Stimulated activated naive CD8-positive, alpha-beta T cell treated with anti-CD3 and anti-CD28 coated beads, Interleukin-15, Interleukin-2, amounts not matched to agents 100 ng/mL and 50 ng/mL, for 24 hours (primary cell): ENCODE measurements around the gene TRIM40.
"Not testable (repeated sequence)": the region's sequence is repeated elsewhere in the genome, so short reads cannot be mapped to it uniquely, and the experiment has no call there.

Source experiments
- H3K27ac Mint-ChIP-seq: one replicate; pipeline ENCODE4 v1.8.0; 2021; ENCODE audit warnings: mild to moderate bottlenecking, mixed read lengths
- H3K27me3 Mint-ChIP-seq: one replicate; pipeline ENCODE4 v1.8.0; 2021; ENCODE audit warnings: mixed read lengths
- H3K36me3 Mint-ChIP-seq: one replicate; pipeline ENCODE4 v1.8.0; 2021; ENCODE audit warnings: low read depth, mixed read lengths
- H3K4me1 Mint-ChIP-seq: one replicate; pipeline ENCODE4 v1.8.0; 2021; ENCODE audit warnings: low read depth, mixed read lengths
- H3K4me3 Mint-ChIP-seq: one replicate; pipeline ENCODE4 v1.8.0; 2021; ENCODE audit warnings: mild to moderate bottlenecking, mixed read lengths
- H3K9me3 Mint-ChIP-seq: one replicate; pipeline ENCODE4 v1.8.0; 2021; ENCODE audit warnings: mixed read lengths

TRIM40 gene

DNA sequence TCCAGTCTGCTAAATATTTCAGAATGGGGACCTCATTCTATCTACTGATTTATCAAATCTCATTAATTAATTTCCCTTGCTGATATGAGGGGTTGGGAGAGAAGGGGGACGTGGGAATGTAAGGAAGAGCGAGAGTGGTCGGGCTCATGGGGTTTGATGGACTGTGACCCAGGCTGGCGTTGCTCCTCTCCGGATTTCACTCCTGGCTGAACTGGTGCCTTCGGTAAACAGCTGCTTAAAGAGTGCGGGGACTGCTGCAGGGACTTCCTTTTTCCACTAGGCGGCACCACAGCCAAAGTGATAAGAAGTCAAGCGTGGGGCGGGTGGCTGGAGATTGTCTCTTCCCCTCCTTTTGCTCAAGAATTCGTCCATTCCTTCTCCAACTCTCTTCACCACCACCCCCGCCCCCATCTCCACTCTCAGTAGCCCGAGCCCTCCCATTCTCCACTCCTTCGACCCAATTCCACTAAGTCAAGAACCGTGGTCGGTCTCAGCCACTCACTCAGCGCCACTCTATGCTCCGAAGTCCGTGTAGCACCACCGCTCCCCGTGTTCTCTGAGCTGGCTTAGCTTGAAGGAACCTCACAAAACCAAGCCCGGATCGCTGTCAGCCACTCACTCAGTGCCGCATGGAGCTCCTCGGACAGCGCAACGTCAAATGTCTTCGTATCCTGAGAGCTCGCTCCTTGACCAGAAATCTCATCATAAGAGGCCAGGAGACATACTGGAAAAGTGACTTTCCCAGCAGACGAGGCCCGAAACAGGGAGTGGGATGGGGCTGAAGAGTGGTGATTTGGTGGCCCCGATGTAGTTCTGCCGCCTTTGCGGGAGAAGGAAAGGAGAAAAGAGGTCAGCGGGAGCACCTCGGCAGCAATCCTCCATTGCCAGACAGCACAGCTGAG is 32.7 kb upstream of the TRIM40 start:
- Mint-ChIP-seq H3K36me3 (no peaks in the 10 kb centered on the region), H3K4me1 (peaks cover 47% of the 10 kb centered on the region), H3K4me3 (peak overlapping the region; percentile 80), H3K27me3 (peaks cover 60% of the 10 kb centered on the region), H3K9me3 (no peaks in the 10 kb centered on the region), H3K27ac (peak overlapping the region; percentile 61)

GRCh38 chr6:30103872-30104179 is 32.1 kb upstream of the TRIM40 start:
- no peaks in the 10 kb centered on the region for H3K9me3 Mint-ChIP-seq
- no peaks in the 10 kb centered on the region for H3K36me3 Mint-ChIP-seq
- peak overlapping the region; percentile 80 for H3K4me3 Mint-ChIP-seq
- H3K4me1 Mint-ChIP-seq, result peaks cover 44% of the 10 kb centered on the region
- peaks cover 60% of the 10 kb centered on the region for H3K27me3 Mint-ChIP-seq
- no peak overlapping the region for H3K27ac Mint-ChIP-seq

GRCh38 chr6:30104661-30105060 is 31.3 kb upstream of the TRIM40 start:
- Mint-ChIP-seq H3K27me3 (peaks cover 55% of the 10 kb centered on the region), H3K4me1 (peaks cover 39% of the 10 kb centered on the region), H3K36me3 (no peaks in the 10 kb centered on the region)

GRCh38 chr6:30111266-30111856 is 24.6 kb upstream of the TRIM40 start:
- Mint-ChIP-seq H3K4me3 (no peak overlapping the region), H3K4me1 (peaks cover 13% of the 10 kb centered on the region), H3K36me3 (no peaks in the 10 kb centered on the region), H3K9me3 (no peaks in the 10 kb centered on the region), H3K27ac (no peak overlapping the region), H3K27me3 (peaks cover 62% of the 10 kb centered on the region)

More at GRCh38 chr6:30104661-30105060, 31.3 kb upstream of the TRIM40 start:
- no peak overlapping the region for H3K27ac Mint-ChIP-seq
- H3K9me3 Mint-ChIP-seq, result no peaks in the 10 kb centered on the region
- no peak overlapping the region for H3K4me3 Mint-ChIP-seq

DNA sequence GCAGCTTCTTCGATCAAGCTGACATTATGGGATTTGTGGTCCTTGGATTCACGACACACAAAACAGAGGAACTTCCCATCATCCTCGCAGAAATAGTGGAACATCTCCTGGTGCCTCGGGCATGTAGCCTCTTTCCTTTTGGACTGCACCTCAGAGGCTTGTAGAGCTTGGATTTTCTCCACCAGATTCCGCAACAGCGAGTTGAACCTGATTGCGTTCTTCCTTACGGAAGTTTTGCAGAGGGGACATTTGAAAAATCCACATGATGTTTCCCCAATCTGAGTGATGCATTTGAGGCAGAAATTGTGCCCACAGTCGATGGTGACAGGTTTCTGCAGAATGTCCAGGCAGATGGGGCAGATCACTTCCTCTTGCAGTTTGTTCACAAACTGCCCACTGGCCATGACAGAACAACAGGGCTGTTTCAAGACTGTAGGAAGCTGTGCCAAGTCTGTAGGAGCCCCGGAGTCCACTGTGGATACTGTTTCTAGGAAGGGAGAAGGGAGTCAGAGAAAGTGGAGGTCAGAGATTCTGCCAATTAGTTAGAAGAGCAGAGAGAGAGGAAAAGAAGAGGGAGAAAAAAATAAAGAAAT is 23.4 kb upstream of the TRIM40 start:
- Mint-ChIP-seq H3K4me3 (no peak overlapping the region), H3K36me3 (no peaks in the 10 kb centered on the region), H3K27ac (no peak overlapping the region), H3K9me3 (no peaks in the 10 kb centered on the region), H3K4me1 (peaks cover 13% of the 10 kb centered on the region), H3K27me3 (peaks cover 63% of the 10 kb centered on the region)

DNA sequence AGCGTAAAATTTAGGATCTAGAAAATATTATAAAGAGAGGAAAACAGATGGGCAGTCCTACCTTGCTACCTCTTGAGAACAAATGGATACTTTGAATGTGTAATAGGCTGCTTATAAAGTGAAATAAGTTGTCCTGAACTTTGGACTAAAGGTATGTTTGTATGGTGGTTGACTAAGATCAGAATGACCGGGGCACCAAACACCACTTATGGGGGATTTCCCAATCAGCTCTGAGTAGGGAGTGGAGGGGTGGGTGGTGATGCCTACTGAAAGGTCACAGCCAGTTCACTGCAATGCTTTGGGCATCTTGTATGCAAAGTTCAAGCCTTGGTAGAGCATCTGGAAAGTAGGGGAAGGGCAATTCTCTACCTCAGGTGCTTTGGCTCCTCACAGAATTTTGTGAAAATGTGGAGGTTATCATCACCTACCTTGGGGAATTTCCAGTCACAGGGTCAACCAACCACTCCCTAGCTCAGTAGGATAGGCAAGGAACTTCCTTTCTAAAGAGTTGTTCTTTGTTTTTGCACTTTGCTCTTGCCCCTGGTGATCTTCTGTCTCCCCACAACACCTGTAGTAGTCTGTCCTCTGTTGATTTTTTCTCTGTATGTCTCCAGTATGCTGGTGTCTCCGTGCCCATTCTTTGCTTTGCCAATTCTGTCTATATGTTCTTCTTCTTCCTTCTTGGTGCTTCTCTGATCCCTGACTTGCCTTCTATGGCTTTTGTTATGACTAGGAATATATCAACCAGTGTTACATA is 22.8 kb upstream of the TRIM40 start, which contains the start of gene TRIM31:
TRIM31 (minus strand) TSS at position 88 of the 757 bp plus-strand sequence. CDS start 285 bp downstream, outside the sequence.
- no peaks in the 10 kb centered on the region for H3K9me3 Mint-ChIP-seq
- H3K27ac Mint-ChIP-seq, result no peak within 1 kb of the TSS
- H3K4me1 Mint-ChIP-seq, result peaks cover 13% of the 10 kb centered on the region
- peaks cover 59% of the 10 kb centered on the region for H3K27me3 Mint-ChIP-seq
- no peaks in the 10 kb centered on the region for H3K36me3 Mint-ChIP-seq
- no peak within 1 kb of the TSS for H3K4me3 Mint-ChIP-seq

- Mint-ChIP-seq H3K36me3 (no peaks in the 10 kb centered on the region), H3K27me3 (peaks cover 52% of the 10 kb centered on the region), H3K4me1 (peaks cover 13% of the 10 kb centered on the region), H3K4me3 (no peak overlapping the region), H3K9me3 (no peaks in the 10 kb centered on the region), H3K27ac (no peak overlapping the region)
These were observed 22.1 kb upstream of the TRIM40 start for GRCh38 chr6:30113841-30114240.

DNA sequence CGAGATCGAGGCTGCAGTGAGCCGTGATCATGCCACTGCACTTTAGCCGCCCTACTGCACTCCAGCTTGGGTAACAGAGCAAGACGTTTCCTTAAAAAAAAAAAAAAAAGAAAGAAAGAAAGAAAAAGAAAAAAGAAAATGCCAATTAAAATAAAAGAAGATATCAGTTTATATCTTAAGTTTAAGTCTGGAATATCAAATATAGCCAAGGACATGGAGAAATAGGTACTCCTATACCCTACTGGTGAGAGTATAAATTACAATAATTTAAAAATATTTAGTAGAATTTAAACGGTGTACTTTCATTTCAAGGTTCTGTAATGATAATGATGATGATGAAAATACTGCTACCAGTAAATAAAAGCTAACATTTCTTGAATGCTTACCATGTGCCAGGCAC is 19.2 kb upstream of the TRIM40 start:
- Mint-ChIP-seq H3K4me3 (no peak overlapping the region), H3K27me3 (peaks cover 37% of the 10 kb centered on the region), H3K4me1 (peaks cover 13% of the 10 kb centered on the region), H3K27ac (no peak overlapping the region), H3K36me3 (no peaks in the 10 kb centered on the region), H3K9me3 (no peaks in the 10 kb centered on the region)

DNA sequence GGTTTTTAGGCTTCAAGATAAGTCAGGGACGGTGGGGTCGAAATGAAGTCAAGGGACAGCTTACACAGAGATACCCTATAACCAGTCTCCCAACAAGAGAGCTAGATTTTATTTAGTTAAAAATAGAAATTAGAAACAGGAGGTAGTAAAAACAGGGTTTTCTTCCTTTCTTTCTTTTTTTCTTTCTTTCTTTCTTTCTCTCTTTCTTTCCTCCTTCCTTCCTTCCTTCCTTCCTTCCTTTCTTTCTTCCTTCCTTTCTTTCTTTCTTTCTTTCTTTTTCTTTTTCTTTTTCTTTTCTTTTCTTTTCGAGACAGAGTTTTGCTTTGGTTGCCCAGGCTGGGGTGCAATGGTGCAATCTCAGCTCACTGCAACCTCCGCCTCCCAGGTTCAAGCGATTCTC is 17.2 kb upstream of the TRIM40 start:
- H3K27me3 Mint-ChIP-seq, result peaks cover 30% of the 10 kb centered on the region
- H3K9me3 Mint-ChIP-seq, H3K4me1 Mint-ChIP-seq, H3K36me3 Mint-ChIP-seq, H3K4me3 Mint-ChIP-seq, H3K27ac Mint-ChIP-seq: not testable (repeated sequence)

GRCh38 chr6:30121446-30122366 is 14.2 kb upstream of the TRIM40 start:
- H3K4me3 Mint-ChIP-seq, result no peak overlapping the region
- H3K27ac Mint-ChIP-seq, result no peak overlapping the region
- no peaks in the 10 kb centered on the region for H3K36me3 Mint-ChIP-seq
- H3K27me3 Mint-ChIP-seq, result peaks cover 38% of the 10 kb centered on the region
- H3K4me1 Mint-ChIP-seq, result no peaks in the 10 kb centered on the region
- no peaks in the 10 kb centered on the region for H3K9me3 Mint-ChIP-seq

GRCh38 chr6:30122515-30122914 is 13.4 kb upstream of the TRIM40 start:
- peaks cover 44% of the 10 kb centered on the region for H3K27me3 Mint-ChIP-seq
- H3K36me3 Mint-ChIP-seq, result no peaks in the 10 kb centered on the region
- no peaks in the 10 kb centered on the region for H3K9me3 Mint-ChIP-seq
- H3K4me3 Mint-ChIP-seq, result no peak overlapping the region
- no peaks in the 10 kb centered on the region for H3K4me1 Mint-ChIP-seq
- no peak overlapping the region for H3K27ac Mint-ChIP-seq

DNA sequence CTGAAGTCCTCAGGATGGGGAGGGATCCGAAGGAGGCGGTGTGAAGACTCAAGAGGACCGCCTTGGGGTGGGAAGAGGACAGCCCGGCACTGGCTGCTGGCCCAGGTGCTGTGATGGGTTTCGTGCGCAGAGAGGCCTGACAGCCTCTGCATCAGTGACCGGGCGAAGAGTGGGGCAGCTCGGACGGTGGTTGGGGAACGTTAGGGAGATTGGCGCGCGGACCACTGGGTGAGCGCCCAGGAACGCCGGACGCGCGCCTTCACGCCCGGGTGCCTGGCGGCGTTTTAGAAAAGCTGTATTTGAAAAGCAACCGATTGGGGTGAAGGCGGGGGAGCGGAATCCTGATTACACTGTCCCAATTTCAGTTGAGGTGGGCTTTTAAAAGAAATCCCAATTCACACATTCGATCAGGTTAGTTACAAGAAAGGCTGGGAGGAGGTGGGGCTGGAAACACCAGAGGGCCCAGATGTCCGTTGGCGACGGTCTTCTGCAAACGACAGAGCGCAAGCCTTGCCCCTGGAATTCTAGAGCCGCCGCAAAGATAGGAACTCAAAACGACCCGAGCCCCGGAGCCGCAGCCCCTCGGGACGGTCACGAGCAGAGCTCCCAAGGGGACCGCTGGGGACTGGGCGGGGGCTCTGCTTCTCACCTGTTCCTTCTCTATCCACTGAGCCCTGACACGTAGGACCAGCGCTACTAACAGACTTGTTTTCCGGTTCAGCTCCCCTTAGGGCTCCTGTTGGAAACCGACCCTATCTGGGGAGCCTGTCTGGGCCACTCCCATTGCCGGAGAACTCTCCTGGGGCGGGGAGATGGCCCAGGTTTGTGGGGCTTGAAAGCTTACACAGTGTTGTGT is 8.5 kb upstream of the TRIM40 start:
- Mint-ChIP-seq H3K9me3 (no peaks in the 10 kb centered on the region), H3K4me1 (peaks cover 26% of the 10 kb centered on the region), H3K4me3 (no peak overlapping the region), H3K27me3 (peaks cover 80% of the 10 kb centered on the region), H3K27ac (no peak overlapping the region), H3K36me3 (no peaks in the 10 kb centered on the region)
